ENCODE data around the gene TM4SF1.

DNA sequence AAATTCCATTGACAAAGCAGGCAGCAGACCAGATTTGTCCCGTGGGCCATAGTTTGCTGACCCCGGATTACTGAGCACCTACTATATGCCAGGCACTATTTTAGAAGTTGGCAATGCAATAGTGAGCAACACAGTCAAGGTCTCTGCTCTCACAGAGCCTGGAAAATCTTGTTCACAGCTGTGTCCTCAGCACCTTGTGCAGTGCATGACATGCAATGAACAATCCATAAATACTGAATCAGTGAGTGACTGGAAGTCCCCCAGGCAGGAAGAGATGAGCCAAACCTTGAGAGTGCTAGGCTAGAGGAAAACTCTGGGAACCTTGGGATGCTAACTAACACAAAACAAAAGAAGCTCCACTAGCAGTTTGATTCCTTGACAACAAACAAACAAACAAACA lies 14.4 kb downstream of the TM4SF1 start:
- no peak for TF ChIP-seq ESRRG (CRISPR knock-in tag; IDR thresholded peaks at IDR 0.05)
- no peak for TF ChIP-seq GLIS3 (CRISPR knock-in tag; IDR thresholded peaks at IDR 0.05)
- no peak for TF ChIP-seq ZNF70 (CRISPR knock-in tag; IDR thresholded peaks at IDR 0.05)
- TF ChIP-seq ZFP30 (CRISPR knock-in tag; IDR thresholded peaks at IDR 0.05) = no peak
- TF ChIP-seq CSDC2 (CRISPR knock-in tag; IDR thresholded peaks at IDR 0.05) = no peak
- no peak for TF ChIP-seq ZFP3 (CRISPR knock-in tag; IDR thresholded peaks at IDR 0.05)
